Esophagus muscularis mucosa (tissue), 3 donors: ENCODE data around the gene C1orf21.

Experiments
- POLR2A ChIP-seq: fragments of 450-650 bp; IDR thresholded peaks from one replicate; pipeline ENCODE4 v1.6.1; 2017; ENCODE audit warnings: antibody characterized with exemption, moderate library complexity, mild to moderate bottlenecking, low read depth
- TF ChIP-seq, protein P1 (sequence below), 3 experiments: fragments of 200-600 bp in 2 of 3; fragments of 450-650 bp in 1 of 3; sonication (generic) in 2 of 3; IDR thresholded peaks; one replicate each; pipeline ENCODE4 v1.5.1; 2017 to 2019; ENCODE audit warnings: antibody characterized with exemption in 3 of 3, mild to moderate bottlenecking in 2 of 3, moderate library complexity in 1 of 3

DNA sequence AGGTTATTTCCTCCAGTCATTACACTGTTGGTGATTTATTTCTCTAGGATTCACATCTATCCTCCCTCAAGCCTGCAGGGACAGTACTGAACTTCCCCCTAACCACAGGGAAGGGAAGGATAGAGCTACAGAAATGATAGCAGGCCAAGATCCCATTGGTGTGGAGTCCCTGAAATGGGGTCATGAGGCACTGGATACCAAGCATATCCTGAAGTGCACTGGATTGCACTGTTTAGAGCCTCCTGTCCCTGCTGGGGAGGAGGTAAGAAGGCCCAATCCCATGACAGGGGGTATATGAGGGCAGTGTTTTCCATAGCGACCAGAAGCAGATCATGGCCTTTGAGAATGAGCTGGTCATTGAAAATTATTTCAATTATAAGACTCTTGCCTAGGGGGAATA, 56.8 kb downstream of the C1orf21 start:
- TF ChIP-seq POLR2A: no peak
- TF ChIP-seq, protein P1, sequence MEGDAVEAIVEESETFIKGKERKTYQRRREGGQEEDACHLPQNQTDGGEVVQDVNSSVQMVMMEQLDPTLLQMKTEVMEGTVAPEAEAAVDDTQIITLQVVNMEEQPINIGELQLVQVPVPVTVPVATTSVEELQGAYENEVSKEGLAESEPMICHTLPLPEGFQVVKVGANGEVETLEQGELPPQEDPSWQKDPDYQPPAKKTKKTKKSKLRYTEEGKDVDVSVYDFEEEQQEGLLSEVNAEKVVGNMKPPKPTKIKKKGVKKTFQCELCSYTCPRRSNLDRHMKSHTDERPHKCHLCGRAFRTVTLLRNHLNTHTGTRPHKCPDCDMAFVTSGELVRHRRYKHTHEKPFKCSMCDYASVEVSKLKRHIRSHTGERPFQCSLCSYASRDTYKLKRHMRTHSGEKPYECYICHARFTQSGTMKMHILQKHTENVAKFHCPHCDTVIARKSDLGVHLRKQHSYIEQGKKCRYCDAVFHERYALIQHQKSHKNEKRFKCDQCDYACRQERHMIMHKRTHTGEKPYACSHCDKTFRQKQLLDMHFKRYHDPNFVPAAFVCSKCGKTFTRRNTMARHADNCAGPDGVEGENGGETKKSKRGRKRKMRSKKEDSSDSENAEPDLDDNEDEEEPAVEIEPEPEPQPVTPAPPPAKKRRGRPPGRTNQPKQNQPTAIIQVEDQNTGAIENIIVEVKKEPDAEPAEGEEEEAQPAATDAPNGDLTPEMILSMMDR (IDR thresholded peaks at IDR 0.05): no peak
